GM12801 (cell line): ENCODE data around the gene PRKN.

ENCODE experiments used
- TF ChIP-seq, protein P1 (sequence below): IDR thresholded peaks from one replicate; pipeline ENCODE4 v1.5.1; 2011; ENCODE audit warnings: control low read depth; ENCODE audit not compliant: insufficient read length; ENCODE audit errors: extremely low read depth

The PRKN gene

DNA sequence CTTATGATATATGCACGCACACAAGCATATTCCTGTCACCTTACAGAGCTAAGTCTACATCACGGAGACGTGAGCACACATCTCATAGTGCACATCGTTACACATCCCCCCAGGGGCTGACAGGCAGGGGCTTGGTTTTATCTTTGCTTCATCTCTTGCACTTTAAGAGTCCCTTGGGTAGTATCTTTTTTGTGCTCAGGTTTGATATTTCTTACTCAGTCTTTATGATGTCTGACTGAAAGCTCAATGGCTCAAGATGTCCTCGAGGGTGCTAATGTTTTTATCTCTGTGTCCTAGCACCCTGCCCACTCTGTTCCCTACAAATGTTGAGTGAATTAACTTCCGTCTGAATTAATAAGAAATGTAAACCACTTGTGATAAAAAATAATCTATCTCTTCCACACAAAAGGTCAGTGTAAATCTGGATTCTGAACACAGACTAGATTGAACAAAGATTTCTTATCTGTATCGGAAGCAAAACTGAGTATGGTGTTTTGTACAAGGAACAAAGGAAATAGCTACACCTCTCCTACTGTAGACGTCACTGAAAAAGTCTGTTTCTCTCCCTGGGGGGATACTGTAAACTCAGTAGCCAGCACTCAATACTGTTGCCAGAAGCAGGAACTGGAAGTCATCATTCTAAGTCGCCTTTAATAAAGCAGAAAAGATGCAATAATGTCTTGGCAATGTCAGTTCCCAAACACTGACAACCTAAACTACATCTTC lies 195.1 kb downstream of the PRKN start:
- TF ChIP-seq, protein P1, sequence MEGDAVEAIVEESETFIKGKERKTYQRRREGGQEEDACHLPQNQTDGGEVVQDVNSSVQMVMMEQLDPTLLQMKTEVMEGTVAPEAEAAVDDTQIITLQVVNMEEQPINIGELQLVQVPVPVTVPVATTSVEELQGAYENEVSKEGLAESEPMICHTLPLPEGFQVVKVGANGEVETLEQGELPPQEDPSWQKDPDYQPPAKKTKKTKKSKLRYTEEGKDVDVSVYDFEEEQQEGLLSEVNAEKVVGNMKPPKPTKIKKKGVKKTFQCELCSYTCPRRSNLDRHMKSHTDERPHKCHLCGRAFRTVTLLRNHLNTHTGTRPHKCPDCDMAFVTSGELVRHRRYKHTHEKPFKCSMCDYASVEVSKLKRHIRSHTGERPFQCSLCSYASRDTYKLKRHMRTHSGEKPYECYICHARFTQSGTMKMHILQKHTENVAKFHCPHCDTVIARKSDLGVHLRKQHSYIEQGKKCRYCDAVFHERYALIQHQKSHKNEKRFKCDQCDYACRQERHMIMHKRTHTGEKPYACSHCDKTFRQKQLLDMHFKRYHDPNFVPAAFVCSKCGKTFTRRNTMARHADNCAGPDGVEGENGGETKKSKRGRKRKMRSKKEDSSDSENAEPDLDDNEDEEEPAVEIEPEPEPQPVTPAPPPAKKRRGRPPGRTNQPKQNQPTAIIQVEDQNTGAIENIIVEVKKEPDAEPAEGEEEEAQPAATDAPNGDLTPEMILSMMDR: no peak

DNA sequence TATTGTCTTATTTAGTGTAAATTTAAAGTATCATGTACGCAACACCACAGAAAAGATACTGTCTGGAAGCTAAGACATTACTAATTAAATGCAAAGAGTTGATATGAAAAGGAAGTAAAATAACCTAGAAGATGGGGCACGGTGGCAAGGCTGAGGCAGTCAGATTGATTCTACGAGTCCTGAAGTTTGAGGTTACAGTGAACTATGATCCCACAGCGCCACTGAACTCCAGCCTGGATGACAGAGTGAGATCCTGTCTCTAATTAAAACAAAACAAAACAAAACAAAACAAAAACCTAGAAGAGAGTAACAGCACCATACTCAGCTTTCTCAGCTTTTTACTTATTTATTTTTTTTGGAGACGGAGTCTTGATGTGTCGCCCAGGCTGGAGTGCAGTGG lies 199.0 kb downstream of the PRKN start:
- TF ChIP-seq, protein P1: no peak

DNA sequence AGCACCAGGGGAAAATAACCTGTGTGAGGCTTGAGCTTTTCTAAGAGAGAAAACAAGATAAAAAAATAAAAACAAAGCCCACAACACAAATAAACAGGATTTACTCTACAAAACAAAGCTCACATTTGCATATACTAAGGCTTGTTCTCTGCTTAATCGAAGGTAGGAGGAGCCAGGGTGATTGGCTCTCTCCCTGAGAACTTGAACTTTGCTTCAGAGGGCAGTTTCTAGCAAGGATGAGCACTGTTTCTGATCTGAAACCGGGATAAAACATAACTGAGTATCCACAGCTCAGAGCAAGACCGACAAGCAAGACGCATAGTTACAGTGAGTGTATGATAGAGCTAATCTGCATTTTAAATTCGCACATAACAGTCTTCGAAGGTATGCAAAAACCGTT lies 200.6 kb downstream of the PRKN start:
- TF ChIP-seq, protein P1: no peak

DNA sequence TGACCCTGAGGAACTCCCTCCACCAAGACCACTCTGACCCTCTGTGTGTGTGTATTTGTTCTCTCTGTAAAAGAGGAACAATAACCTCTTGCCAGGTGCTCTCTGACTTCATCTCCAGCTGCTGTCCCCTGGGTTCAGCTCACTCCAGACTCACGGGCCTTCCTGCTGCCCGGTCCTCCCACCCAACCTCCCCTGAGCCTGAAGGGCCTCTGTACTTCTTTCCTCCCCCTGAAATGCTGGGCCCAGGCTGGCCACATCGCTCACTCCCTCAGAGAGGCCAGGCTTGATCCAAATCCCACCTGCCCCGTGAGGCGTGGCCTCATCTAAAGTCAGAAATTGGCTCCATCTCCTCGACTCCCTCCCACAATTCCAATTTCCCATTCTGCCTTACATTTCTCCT lies 202.4 kb downstream of the PRKN start:
- TF ChIP-seq, protein P1: no peak

DNA sequence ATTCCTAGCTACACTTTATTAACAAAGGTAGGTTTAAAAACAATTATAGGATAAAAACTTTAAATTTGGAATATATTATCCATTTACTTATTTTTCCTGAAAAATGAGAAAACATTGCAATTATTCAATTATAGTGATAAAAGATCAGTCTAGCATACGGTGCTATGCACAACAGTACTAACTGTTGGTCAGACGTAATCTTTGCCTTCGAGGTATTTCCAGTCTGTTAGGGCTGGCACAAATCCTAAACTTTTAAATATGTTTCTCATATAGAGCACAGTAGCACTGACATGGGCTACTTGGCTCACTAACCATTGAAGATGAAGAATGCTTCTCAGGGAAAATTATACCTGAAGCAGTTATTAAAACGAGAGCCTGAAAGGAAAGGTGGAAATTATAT lies 214.8 kb downstream of the PRKN start:
- TF ChIP-seq, protein P1: no peak

DNA sequence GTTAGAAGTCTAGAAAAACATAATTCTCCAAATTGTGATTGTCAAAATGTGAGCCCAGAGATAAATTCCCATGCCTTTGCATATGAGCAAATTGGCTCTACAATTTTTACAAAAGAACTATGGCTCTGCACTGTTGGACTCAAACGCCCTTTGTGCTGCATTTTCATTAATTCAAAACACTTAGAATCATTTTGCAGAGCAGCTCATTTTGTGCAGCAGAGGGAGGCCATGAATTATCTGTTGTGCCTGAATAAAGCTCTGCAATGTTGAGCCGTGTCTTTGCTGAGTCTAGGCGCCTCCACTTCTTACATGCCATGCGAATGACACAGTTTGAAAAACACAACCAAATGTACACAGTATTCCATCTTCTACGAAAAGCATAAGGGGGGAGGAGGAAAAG lies 230.2 kb downstream of the PRKN start:
- TF ChIP-seq, protein P1: no peak

DNA sequence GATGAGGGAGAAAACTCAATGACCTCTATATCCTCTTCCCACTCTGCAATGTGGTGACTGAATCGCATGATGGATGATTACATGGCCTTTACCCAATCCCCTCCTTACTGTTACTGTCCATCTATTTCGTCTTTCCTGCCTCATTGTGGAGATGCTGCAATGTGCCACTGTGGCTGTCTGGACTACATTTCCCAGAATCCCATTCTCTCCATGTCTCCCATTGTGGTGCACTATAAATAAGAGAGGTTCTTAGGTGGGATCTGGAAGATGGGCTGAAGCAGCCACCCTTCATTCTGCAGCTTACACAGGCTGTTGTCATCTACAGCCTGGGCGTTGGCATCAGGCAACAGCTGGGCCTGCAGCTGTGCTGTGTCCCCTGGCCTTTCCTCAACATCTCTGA lies 233.6 kb downstream of the PRKN start:
- TF ChIP-seq, protein P1: no peak
